GM21723 (cell line): ENCODE measurements around the gene ERF.
A peak's percentile ranks its signal among the peaks of the same experiment; 100 is the strongest.
"Not testable (repeated sequence)": the region's sequence is repeated elsewhere in the genome, so short reads cannot be mapped to it uniquely, and the experiment has no call there.

Source experiments
- ATAC-seq: cut with Tn5 transposase; IDR thresholded peaks from one replicate; pipeline ENCODE4 v1.9.1; 2021; ENCODE audit warnings: mild to moderate bottlenecking, moderate library complexity; ENCODE audit not compliant: unreplicated experiment

Gene ERF

DNA sequence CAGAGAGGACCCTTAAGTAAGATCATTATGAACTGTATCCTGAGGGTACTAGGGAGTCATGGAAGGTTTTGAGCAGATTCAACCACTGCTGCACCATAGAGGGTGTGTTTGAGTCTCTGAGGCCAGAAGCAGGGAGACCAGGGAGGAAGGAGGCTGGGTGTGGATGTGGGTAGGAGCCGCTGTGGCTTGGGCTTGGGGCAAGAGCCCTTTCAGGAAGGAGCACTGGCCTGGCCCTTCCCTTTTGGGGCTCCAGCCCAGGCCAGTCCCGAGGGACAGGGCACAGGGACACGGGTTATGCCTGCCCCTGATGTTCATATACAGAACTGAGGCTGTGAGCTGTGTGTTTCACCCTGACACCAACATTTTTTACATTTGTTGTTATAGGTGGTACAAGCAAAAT, 21.4 kb upstream of the ERF start:
- no peak for ATAC-seq

DNA sequence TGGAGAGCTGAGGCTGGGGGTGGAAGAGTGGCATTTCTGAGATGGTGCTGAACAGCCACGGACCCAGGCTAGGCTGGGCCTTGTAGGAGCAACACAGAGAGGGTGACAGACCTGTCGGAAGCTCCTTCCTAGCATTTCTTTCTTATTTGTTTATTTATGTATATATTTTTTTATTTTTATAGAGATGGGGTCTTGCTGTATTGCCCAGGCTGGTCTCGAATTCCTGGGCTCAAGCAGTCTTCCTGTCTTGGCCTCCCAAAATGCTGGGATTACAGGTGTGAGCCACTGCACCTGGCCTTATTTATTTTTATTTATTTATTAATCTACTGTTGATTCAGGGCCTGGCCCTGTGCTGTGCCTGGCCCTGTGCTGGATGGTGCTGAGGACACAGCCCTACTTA, 20.6 kb upstream of the ERF start:
- no peak for ATAC-seq

DNA sequence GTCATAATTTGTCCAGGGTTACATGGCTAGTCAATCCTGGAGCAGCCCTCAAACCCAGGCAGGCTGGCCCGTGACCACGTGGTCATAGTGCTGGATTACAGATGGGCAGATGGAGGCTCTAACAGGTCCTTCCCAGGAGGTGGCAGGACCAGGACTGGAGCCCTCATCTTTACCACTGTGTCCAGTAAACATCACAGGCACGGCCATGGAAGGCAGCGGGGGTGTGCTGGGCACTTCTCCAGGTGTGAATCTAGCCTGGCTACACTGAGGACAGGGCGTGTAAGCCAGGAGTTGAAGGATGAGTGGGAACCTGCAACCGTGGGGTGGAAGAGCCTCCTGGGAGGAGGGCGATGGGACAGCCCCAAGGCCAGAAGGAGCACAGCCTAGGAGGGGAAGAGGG, 20.2 kb upstream of the ERF start:
- ATAC-seq, result no peak

DNA sequence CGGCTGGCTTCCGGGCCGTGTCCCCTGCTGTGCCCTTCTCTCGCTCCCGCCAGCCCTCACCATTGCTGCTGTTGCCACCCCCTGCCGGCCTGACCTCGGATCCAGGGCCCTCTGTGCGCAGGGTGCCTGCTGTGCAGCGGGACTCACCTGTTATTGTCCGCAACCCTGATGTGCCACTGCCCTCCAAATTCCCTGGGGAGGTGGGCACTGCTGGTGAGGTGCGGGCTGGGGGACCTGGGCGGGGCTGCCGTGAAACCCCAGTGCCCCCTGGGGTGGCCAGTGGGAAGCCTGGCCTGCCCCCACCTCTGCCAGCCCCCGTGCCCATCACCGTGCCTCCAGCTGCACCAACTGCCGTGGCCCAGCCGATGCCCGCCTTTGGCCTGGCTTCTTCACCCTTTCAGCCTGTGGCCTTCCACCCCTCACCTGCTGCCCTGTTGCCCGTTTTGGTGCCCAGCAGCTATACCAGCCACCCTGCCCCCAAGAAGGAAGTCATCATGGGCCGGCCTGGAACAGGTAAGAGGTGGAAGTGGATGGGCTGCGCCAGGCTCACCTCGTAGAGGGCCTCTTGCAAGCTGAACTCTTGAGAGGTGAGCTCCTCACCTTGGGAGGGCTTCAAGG, 19.2 kb upstream of the ERF start:
- ATAC-seq, result no peak

DNA sequence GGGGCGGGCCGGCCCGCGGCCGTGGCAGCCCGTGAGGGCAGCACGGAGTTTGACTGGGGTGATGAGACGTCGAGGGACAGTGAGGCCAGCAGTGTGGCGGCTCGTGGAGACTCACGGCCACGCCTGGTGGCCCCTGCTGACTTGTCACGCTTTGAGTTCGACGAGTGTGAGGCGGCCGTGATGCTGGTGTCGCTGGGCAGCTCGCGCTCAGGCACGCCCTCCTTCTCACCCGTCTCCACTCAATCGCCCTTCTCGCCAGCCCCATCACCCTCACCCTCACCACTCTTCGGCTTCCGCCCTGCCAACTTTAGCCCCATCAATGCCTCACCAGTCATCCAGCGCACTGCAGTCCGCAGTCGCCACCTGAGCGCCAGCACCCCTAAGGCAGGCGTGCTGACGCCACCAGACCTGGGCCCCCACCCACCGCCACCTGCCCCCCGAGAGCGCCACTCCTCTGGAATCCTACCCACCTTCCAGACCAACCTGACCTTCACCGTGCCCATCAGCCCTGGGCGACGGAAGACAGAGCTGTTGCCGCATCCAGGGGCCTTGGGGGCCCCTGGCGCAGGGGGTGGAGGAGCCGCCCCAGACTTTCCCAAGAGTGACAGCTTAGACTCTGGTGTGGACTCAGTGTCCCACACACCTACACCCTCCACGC, 18.6 kb upstream of the ERF start:
- ATAC-seq, result no peak

DNA sequence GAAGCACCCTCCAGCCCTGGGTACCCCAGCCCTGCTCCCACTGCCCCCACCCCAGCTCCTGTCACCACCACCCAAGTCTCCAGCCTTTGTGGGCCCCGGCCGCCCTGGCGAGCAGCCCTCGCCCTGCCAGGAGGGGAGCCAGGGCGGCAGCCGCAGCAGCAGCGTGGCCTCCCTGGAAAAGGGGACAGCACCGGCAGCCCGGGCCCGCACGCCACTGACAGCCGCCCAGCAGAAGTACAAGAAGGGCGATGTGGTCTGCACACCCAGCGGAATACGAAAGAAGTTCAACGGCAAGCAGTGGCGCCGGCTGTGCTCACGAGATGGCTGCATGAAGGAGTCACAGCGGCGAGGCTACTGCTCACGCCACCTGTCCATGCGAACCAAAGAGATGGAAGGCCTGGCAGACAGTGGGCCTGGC, 18.1 kb upstream of the ERF start:
- no peak for ATAC-seq

DNA sequence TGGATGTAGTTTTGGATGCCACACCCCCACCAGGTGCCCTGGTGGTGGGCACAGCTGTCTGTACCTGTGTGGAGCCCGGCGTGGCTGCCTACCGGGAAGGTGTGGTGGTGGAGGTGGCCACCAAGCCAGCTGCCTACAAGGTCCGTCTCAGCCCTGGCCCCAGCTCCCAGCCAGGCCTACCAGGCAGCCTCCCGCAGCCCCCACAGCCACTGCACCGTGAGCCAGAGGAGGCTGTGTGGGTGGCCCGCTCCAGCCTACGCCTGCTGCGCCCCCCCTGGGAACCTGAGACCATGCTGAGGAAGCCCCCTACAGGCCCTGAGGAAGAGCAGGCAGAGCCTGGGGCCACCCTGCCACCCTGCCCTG, 17.6 kb upstream of the ERF start:
- no peak for ATAC-seq

DNA sequence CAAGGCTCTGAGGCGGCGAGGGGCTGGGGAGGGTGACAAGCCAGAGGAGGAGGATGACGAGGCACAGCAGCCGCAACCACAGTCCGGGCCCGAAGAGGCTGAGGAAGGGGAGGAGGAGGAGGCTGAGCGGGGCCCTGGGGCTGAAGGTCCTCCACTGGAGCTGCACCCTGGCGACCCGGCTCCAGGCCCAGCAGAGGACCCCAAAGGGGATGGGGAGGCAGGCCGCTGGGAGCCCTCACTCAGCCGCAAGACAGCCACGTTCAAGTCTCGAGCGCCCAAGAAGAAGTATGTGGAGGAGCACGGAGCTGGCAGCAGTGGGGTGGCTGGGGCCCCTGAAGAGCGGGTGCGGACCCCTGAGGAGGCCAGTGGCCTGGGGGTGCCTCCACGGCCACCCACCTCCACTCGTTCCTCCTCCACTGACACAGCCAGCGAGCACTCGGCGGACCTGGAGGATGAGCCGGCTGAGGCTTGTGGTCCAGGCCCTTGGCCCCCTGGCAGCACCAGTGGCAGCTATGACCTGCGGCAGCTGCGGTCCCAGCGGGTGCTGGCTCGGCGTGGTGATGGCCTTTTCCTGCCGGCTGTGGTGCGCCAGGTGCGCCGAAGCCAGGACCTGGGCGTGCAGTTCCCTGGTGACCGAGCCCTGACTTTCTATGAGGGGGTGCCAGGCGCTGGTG, 17.1 kb upstream of the ERF start:
- ATAC-seq, result no peak

DNA sequence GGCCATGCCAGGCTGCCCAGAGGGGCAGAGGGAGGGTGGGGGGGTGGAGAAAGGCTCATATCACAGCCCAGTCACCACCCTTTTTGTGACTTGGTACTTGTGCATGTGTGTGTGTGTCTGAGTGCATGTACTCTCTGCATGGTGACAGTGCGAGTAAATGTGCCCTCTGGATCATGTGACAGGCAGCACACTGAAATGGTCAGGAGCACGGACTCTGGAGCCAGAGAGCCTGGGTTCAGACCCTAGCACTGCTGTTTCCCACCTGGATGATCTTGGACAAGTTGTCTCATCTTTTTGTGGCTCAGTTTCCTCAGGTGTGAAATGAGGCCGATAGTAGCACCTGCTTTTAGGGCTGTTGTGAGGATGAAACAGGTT, 16.1 kb upstream of the ERF start:
- no peak for ATAC-seq

DNA sequence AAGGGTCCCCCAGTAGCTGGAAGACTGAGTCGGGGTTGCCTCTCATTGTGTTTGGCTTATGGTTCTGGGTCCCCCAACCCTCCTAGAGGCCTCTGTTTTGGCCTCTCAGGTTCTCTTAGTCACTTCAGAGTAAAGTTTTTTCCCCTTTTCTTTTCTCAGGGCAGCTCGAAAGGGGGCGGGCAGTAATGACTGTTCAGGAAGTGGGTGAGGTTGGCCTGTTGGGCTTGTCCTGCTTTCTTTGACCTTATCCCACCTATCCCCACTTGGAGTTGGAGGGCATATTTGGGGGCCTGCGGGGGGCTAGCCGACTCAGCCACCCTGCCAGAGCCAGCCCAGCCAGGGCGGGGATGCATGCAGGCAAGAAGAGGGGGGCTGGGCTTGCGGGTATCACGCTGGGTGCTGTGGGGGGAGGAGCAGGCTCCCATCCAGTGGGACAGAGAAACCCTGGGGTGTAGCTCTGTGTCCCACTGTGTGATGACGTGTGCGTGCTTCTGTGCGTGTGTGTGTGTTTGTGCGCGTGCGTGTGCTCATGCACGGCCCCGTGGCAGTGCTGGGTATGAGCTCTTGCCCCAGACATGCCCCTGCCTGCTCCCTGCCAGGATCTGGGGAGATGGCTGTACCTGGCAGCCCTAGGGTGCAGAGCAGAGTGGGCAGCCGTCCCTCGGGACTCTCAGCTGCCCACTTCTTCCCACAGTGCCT, 15.6 kb upstream of the ERF start:
- ATAC-seq, result no peak

DNA sequence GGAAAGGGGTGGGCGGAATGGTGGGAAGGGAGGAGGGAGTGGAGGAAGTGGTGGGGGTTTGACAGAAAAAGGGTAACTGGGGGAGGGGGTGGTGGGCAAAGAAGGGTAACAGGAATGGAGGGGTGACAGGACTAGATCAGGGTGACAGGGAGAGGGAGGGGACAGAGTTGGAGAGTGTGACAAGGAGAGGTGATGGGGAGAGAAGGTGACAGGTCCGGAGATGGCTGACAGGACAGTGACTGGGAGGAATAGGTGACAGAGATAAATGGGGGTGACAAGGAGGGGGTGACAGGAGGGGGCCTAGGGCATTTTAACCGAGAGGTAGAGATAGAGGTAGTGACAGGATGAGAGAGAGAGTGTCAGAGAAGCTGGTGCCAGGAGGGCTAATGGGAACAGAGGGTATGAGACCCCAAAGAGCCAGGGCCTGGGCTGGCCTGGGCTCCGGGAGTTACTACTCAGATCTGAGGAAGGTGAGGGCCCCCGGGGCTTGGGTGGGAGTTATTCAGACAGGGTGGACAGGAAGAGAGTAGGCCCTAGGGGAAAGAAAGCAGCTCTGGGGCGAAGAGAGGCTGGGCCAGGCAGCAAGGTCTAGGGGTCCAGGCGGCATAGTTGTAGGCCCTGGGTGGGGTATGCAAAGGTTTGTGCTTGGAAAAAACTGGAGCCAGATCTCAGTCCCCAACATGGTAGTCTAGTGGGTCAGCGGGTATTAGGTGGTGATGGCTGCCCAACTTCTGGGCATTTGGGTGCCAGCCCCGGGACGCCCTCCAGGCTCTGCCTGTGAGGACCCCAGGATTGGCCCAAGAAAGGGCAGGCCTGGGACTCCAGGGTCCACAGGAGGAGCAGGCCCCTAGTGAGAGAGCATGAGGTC, 14.8 kb upstream of the ERF start:
- ATAC-seq, result no peak

DNA sequence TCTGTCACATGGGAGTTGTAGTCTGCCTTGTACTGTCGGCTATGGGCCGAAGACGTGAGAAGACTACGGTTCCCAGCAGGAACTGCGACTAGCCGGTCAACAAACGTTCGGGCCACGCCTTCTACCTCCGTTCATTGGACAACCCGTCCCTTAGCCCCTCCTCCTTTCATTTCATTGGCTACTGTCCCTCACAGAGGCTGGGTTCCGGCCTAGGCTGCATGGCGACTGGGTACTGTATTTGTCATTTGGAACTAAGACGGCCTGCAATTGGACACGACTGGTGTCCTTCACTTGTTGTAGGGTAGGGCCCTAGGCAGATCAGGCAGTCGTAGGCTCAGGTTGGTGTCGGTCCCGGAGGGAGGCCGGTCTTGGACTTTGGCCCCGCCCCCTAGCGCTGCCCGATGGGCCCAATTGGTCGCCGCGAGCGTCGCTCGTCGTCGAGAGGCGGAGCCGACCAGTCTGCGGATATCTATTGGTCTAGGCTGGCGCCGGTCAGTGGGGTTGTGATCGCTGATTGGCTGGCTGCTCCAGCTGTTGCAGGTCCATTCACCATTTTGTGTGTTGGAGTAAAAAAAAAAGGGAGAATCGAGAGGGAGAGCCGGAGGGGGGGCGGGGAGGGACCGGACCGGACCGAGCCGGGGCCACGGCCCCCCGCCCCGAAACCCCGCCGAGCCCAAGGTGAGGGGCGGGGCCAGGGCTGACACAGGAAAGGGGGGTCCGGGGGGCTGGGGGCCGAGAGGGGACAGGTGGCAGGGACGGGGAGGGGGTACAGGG, 14.0 kb upstream of the ERF start, which contains the start of gene CIC:
CIC (plus strand) TSS at position 549 of the 774 bp plus-strand sequence. CDS start 2,532 bp downstream, outside the sequence.
- peak; percentile 79 for ATAC-seq

DNA sequence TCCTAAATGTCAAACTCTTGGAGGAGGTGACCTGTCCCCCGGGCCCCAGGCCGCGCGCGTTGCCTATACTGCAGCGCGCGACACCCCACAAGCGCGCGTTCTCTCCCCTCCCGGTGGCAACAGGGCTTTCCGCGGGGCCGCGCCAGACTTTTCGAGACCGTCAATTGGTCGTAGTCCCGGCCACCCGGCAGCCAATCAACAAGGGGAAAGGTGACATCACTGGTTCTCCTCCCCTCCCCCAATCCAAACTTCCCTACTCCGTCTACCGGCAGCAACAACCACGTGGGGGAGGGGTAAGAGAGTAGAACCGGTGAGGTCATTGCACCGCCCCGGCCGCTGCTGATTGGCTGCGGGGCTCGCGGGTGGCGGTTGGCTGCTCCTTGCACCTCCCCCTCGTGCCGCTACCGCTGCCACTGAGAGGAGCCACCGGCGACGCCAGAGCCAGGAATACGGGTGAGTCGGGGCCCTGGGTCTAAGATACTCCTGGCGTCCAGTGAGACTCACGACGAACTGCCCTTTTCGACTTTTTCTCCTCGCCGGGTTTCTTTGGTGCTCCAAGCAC, 13.3 kb upstream of the ERF start:
- peak; percentile 61 for ATAC-seq

DNA sequence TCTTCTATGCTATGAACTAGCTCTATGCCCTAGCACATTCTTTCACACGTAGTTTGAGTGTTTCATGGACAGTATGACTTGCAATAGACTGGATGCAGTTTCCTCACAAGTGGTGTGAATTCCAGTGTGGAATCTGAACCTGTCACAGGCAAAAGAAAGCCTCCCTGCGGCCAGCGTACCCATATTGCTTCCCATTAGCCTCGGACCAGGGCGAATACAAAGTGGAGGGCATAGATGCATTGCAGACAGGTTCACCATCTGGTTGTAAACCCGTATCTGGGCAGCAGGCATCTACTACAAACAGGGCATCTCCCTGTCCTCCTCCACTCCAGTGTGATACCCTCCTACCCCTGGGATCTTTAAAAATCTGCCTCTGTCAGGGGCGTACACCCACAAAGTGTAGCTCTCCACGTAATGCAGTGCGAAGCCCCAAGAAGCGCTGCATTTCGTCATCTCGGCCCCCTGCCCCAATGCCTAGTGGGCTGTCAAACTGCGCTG, 12.8 kb upstream of the ERF start:
- no peak for ATAC-seq

DNA sequence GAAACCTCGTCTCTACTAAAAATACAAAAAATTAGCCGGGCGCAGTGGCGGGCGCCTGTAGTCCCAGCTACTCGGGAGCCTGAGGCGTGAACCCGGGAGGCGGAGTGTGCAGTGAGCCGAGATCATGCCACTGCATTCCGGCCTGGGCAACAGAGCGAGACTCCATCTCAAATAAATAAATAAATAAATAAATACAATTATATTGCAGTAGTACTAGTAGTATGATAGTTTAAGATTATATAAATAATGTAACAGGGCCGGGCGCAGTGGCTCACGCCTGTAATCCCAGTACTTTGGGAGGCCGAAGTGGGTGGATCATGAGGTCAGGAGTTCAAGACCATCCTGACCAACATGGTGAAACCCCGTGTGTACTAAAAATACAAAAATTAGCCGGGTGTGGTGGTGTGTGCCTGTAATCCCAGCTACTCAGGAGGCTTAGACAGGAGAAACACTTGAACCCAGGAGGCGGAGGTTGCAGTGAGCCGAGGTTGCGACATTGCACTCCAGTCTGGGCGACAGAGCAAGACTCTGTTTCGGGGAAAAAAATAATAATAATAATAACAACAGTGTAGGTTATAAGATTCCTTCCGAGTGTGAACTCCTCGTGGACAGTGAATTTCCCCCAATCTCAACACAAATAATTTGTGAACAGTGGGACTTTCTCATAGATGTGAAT, 12.1 kb upstream of the ERF start:
- ATAC-seq, result not testable (repeated sequence)

DNA sequence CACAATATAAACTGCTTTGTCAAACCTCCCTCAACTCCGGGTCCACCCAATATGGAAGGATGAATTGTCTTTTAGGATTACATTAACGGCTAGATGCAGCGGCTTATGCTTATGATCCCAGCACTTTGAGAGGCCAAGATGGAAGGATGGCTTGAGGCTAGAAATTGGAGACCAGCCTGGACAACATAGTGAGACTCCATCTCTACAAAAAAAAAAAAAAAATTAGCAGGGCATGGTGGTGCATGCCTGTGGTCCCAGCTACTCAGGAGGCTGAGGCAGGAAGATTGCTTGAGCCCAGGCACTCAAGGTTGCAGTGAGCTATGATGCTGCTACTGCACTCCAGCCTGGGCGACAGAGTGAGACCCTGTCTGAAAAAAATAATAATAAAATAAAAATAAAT, 11.2 kb upstream of the ERF start:
- ATAC-seq, result not testable (repeated sequence)

DNA sequence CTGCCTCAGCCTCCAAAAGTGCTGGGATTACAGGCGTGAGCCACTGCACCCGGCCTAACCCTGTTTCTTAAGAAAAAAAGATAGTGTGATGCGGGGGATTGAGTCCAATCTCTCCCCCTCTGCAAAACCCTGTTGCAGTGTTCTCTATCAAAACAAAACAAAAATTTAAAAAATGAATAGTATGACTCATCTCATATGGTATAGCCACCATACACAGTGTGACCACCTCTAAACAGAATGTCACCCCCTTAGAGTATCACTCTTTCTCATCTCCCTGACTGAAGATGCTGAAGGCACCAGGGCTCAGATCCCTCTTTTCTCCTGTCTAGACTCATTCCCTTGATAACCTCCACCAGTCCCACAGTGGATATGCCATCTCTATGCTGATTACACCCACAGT, 6.8 kb upstream of the ERF start:
- ATAC-seq, result no peak

DNA sequence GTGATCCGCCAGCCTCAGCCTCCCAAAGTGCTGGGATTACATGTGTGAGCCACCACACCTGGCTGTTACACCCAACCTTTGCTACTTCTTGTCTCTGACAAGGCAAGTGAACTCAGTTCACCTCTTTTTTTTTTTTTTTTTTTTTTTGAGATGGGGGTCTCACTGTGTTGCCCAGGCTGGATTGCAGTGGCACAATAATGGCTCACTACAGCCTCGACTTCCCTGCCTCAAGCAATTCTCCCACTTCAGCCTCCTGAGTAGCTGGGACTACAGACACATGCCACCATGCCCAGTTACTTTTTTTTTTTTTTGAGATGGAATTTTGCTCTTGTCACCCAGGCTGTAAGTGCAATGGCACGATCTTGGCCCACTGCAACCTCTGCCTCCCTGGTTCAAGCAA, 2.9 kb upstream of the ERF start:
- ATAC-seq, result not testable (repeated sequence)
